Measurements from ENCODE around the gene LITAF.
"Not testable (repeated sequence)": the region's sequence is repeated elsewhere in the genome, so short reads cannot be mapped to it uniquely, and the experiment has no call there.

Gene LITAF

DNA sequence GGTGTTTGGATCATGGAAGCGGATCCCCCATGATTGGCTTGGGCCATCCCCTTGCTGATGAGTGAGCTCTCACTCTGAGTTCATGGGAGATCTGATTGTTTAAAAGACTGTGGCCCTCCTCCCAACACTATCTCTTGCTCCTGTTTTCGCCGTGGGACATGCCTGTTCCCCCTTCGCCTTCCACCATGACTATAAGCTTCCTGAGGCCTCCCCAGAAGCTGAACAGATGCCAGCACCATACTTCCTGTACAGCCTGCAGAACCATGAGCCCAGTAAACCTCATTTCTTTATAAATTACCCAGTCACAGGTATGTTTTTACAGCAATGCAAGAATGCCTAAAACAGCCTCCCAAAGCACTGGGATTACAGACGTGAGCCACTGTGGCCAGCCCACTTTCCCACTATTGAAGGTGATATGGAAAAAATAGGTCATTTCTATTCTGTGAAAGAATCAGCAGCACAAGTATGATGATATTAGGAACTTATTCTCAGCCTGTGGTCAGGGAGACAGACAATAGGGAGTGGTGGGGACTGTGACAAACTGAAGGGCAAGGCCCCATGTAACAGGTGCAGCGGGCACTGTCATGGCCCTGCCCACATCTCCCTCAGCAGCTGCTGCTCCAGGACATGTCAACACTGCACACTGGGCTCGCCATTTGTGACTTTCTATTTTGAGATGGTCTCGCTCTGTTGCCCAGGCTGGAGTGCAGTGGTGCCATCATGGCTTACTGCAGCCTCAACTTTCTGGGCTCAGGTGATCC lies 33.7 kb upstream of the LITAF start:
- DNase-seq (ENCODE audit: low read depth in 2 of 2): no peak

DNA sequence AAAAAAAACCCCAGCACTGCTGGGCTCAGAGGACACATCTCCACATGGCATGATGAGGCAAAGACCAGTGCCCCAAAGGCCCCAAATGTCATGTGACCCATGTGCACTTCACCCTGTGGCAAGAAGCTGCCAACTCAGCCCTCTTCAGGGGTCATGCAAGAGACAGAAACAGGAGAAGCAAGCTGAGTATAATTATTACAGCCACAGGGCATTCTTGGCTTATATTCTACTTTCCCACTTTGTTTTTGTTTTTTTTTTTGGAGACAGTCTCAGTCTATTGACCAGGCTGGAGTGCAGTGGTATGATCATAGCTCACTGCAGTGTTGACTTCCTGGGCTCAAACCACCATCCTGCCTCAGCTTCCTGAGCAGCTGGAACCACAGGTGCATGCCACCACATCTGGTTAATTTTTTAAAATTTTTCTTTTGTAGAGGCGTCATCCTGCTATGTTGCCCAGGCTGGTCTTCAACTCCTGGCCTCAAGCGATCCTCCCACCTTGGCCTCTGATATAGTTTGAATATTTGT lies 32.7 kb upstream of the LITAF start:
- no peak for DNase-seq (ENCODE audit: low read depth in 2 of 2)

DNA sequence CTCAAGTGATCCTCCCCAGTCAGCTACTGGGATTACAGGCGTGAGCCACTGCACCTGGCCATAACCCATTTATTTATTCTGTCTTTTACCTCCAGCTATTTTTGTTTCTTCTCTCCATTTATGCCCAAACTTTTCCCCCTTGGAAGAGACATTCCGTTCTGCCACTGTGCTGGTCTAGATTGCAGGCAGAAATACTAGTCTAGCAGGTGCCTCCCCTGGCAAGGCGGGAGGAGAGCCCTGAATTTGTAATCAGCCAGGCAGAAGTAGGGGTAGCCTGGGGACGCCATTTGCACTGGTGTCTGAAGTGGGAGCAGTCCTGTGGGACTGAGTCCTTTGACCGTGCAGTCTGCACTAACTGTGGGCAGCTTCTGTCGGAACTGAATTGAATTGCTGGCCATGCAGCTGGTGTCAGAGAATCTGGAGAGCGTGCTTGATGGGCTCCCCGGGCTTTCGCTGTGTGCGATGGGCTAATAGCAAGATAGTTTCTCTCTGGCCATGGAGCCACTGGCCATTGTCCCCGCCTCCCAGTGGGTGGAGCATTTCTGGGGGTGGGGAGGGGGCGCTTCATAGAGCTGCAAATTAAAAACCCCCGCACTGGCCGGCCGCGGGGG lies 31.5 kb upstream of the LITAF start:
- DNase-seq (ENCODE audit: low read depth in 2 of 2): no peak

DNA sequence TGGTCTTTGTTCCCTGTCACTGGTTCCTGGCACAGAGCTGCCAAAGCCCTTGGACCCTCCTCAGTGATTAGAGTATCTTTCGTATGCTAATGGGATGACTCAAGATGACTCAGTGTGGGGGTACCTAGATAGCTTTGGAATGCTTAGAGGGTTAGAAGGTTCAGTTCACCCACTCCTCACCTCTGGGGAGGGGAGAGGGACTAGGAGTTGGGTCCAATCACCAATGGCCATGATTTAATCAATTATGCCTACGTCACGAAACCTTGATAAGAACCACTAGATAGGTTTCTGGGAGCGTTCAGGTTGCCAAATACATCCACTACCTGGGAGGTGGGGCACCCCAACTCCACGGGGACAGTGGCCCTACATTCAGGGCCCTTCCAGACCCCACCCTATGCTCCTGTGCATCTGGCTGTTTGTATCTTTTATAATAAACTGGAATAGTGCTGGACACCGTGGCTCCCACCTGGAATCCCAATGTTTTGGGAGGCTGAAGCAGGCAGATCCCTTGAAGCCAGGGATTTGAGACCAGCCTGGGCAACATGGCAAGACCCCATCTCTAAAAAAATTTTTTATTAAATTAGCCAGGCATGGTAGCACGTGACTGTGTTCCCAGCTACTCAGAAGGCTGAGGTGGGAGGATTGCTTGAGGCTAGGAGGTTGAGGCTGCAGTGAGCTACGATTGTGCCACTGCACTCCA lies 29.2 kb upstream of the LITAF start:
- no peak for DNase-seq (ENCODE audit: low read depth in 2 of 2)

DNA sequence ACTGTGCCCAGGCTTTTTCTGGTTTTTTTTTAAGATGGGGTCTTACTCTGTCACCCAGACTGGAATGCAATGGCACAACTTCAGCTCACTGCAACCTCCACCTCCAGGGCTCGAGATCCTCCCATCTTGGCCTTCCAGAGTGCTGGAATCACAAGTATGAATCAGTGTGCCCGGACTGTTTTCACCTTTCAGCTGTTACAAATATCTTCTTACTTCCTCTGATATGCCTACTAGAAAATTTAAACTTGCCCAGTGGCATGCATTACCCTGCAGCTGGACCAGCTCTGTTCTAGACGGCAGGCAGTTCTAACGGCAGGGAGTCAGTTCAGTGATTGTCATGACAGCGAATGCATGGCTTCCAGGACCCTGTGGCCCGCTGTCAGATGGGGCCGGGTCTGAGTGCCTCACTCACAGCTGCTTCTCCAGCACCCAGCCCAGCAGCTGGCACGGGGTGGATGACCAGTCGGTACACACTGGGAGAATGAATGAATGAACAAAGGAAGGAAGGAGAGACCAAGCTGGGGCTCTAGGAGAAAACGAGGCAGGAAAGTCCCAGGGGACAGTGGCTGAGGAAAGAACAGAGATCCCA lies 28.0 kb upstream of the LITAF start:
- no peak for DNase-seq (ENCODE audit: low read depth in 2 of 2)

DNA sequence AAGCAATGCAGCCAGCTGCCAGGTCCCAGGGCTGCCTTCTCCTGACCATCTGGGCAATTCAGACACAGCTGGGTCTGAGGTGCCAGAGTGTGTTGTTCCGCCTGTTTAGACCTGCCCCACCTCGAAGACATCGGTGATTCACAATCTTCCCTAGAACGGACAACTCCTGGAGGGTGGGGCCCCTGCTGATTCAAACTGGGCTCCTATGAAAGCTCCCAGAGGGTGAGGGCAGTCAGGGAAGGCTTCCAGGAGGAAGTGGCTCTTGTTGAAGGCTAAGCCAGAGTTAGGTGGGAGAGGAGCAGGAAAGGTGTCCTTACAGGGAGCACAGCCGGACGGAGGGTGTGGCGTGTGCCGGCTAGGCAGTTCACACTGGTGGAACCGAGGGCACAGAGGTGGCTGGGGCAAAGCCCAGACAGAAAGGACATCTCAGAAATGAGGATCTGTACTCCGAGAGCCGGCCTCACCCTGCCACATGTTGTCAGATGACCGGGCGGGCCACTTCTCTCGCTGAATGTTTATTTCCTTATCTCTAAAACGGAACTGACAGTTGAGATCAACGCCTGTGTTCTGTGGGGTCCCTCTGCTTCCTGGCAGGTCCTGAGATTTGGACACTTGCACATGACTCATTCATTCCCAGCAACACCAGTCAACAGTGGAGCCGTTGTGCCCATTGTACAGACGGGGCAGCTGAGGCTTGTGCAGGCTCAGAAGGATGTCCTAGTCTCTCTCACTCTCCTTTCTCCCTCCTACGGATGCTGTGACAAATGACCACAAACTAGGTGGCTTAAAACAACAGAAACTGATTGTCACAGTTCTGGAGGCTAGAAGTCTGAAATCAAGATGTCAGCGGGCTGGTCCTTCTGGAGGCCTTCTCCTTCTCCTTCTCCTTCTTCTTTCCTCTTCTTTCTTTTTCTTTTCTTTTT lies 26.9 kb upstream of the LITAF start:
- no peak for DNase-seq (ENCODE audit: low read depth in 2 of 2)

DNA sequence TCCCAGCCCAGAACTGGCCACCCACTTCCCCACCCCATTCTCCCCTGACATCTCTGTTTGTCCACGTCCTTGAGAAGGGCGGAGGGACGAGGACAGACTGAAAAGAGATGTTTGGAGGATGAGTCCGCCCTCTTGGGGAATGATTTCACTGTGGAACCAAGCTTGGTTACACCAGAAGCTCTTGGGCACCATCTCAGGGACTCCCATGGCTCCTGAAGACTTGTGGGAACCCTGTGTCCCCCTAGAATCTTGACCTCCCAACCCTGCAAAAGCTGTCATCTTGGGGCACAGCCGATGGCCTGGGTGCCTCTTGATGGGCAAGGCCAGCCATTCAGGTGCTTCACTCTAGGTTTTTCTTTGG lies 25.9 kb upstream of the LITAF start:
- no peak for DNase-seq (ENCODE audit: low read depth in 2 of 2)

DNA sequence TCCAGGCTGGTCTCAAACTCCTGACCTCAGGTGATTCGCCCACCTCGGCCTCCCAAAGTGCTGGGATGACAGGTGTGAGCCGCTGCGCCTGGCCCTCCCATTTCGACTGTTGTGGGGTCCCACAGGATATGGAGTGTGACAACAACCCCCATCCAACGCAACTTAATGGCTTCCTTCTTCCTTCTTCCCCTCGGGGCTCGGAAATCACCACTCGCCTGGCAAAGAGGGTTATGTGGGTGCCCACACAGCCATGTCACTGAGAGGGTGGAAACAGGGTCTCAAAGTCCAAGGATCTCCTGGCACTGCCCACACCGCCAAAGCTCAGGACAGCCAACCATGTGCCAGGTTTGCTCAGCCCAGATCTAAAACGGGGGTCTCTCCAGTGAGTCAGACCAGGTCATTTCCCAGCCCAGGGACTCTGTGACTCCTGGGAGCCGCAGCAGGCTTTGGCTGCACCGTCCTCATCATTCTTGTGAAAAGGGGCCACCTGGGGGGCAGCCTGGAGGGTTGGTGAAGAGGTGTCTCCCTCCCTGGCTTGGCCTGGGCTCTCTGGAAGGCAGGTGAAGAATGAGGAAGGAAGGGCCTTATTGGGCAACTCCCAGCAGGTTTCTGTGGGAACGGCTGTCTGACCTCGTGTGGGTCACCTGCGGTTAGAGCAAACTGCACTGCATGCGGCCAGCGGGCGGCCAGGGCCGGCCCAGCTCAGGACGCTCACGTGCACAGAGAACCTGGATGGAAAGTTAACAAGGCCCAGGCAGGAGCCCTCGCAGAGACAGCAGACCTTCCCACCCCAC lies 25.3 kb upstream of the LITAF start:
- DNase-seq (ENCODE audit: low read depth in 2 of 2): no peak

DNA sequence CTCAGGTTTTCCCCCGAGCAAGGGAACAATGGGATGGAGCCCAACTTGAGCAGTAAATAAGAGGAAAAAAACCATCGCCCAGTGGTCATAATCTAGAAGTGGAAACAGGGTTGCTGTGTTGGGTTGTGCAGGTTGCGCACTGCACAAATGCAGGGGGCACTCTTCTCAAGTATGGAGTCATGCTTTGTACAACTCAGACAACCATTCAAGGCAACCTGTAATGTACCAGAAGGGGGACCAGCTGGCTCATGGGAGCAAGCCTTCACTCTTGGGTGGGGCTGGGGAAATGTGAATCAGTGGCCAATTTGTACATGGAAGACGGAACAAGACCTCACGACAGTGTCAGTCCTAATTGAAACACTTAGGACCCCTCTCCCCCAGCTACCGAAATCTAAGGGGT lies 23.9 kb upstream of the LITAF start:
- no peak for DNase-seq (ENCODE audit: low read depth in 2 of 2)

DNA sequence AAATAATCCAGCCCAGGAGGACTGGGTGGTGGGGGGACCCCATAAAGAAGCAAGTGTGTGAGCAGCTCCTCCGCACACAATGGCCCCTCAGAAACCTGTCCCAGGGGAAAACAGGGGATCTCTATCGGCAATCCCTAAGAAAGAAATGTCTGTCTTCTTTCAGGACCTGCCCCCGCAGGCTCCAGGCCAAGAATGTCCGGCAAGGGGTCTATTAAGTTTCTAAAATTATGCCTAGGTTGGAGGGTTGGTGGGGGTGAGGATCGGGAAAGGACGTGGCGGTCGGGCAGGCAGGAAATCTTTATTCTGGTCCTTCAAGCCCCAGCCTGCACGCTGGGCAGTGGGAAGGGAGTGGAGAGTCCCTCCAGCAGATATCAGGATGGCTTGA lies 23.4 kb upstream of the LITAF start:
- no peak for DNase-seq (ENCODE audit: low read depth in 2 of 2)

DNA sequence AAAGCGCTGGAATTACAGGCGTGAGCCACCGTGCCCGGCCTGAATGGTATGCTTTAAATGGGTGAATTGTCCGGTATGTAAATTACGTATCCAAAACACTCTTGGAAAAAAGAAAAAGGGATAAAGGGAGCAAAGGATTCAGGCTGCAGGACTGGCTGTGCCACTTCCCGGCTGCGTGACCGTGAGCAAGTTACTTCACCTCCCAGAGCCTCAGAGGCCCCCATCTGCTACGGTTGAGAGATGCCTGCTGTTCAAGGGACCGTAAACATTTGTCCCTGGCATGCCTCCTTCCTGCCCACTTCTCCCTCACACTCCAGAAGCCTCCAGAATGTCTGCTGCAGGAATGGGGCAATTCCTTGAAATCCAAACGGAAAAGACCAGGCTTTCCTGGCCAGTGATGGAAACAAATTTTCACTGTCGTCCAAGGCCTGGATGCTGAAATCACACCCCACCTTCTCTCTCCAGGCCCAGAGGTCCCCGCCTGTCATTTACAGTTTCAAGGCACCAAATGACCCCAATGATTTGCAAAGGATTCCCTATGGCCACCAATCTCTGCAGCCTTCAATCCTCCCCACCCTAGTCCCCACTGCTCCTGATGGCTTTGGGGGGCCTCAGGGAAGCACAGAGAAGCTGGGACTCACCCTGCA lies 22.9 kb upstream of the LITAF start:
- DNase-seq (ENCODE audit: low read depth in 2 of 2): no peak

DNA sequence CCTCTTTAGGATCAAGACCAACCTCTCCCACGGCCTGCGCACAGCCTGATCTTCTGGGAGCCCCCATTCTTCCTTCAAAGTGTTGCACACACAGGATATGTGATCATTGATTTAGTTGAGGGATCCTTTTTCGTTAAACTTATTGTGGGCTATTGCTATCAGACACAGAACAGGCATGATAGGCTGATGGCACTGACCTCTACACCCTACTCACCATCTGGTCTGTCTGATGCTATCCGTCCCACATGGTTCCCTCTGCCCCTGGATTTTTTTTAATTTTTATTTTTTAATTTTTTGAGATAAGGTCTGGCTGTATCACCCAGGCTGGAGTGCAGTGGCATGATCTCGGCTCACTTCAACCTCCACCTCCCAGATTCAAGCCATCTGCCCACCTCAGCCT lies 19.2 kb upstream of the LITAF start:
- no peak for DNase-seq (ENCODE audit: low read depth in 2 of 2)

DNA sequence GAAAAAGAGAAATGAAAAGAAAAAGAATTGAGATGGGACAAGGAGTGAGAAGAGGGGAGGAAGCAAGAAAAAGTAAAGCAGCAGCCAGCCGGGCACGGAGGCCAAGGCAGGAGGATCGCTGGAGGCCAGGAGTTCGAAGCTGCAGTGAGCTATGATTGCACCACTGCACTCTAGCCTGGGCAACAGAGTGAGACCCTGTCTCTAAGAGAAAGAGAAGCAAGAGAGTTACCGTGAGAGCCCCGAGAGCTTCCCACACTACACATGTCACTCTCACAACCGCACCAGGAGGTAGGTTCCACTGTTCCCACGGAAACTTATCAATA lies 18.8 kb upstream of the LITAF start:
- DNase-seq (ENCODE audit: low read depth in 2 of 2): no peak

DNA sequence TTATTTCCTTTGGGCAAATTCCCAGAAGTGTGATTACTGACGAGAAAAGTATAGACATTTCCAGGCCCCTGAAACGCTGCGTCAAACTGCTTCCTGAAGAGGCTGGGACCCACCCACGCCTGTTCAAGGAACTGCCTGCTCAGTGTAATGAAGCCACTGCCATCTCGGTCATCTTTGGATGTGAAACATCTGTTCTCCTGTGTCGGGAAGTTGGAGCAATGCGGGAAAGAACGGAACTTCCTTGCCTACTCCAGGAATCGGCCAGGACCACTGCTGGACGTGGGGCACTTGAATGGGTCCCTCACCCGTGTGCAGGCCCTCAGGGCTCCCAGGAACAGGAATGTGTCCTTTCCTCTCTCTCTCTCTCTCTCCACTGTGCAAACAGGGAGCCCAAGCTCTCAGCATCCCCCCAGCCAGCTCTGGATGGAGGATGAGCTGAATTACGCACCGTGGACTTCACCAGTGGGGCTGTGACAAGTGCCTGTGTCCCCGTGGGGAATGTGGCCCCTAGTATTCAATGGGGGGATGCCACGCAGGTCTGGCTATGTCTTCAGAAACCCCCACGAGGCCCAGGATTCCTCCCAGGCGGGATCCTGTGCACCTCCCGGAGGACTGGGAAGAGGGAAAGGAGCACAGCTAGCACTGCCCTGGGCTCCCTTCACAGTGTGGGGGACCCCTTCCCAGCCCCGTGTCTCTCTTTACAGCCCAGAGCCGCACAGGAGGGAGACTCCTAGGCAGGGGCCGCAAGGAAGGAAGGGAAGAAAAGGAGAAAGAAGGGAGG lies 18.3 kb upstream of the LITAF start:
- DNase-seq (ENCODE audit: low read depth in 2 of 2): no peak

DNA sequence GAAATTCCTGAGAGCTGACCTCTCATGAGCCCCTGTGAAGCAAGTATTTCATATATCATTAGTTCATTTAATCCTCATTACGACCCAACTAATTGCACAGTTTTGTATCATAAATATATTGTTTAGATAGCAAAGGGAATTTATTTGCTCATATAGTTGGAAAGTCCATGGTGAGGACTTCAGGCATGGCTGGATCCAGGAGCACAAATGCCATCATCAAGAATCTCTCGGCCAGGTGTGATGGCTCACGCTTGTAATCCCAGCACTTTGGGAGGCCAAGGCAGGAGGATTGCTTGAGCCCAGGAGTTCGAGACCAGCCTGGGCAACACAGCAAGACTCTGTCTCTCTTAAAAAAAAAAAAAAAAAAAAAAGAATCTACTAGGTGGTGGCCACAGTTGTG lies 17.6 kb upstream of the LITAF start:
- not testable (repeated sequence) for DNase-seq (ENCODE audit: low read depth in 2 of 2)

DNA sequence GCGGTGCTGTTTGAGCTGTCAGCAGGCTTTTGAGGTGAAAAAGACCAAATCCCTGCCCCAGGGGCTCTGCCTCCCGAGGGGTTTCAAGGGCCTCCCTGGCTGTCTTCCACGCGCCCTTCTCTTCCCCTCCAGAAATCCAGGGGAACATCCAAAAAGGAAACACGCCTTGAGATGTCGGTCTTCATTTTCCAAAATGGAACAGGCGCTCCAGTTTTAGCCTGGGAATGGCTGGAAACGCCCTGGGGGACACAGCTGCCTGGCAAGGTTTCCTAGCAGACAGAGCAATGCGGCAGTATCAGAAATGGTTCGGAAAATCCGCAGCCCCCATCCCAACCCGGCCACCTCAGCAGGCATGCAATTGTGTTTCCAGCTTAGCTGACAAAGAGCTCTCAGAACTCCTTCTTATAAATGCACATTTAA lies 16.6 kb upstream of the LITAF start:
- DNase-seq (ENCODE audit: low read depth in 2 of 2): no peak

DNA sequence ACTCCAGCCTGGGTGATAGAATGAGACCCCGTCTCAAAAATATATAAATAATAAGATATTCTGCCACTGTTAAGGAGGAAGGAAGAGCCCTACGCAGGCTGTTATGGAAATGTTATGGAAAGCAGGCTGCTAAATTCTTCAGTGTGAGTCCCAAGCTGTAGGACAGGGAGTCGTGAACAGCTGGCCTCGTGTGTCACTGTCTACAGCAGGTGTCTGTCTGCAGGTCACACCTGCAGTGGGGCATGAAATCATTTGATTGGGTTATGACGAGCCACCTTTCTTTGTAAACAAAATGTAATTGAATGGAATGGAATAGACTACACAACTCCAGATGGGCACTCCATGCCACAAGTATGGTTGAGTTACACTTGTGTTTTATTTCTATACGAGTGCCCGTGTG lies 15.6 kb upstream of the LITAF start:
- no peak for DNase-seq (ENCODE audit: low read depth in 2 of 2)

DNA sequence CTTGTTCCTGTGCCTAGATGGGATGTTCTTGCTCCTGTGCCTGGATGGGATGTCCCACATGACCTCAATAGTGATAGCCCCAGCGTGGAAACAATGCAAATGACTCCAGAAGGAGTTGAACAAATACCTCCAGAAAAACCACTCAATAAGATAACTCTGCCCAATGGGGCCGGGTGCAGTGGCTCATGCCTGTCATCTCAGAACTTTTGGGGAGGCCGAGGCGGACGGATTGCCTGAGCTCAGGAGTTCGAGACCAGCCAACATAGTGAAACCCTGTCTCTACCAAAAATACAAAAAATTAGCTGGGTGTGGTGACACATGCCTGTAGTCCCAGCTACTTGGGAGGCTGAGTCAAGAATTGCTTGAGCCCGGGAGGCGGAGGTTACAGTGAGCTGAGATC lies 15.2 kb upstream of the LITAF start:
- DNase-seq (ENCODE audit: low read depth in 2 of 2): no peak

DNA sequence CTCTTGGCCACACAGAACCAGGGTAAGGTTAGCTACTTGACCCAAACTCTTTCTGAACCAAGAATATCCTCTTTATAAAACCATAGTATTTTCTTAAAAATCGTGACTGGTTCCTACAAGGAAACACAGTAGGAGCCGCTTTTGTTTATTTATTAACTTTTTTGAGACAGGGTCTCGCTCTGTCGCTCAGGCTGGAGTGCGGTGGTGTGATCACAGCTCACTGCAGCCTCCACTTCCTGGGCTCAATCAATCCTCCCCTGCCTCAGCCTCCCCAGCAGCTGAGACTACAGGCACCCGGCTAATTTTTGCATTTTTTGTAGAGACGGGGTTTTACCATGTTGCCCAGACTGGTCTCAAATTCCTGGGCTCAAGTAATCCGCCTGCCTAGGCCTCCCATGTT lies 14.7 kb upstream of the LITAF start:
- no peak for DNase-seq (ENCODE audit: low read depth in 2 of 2)

DNA sequence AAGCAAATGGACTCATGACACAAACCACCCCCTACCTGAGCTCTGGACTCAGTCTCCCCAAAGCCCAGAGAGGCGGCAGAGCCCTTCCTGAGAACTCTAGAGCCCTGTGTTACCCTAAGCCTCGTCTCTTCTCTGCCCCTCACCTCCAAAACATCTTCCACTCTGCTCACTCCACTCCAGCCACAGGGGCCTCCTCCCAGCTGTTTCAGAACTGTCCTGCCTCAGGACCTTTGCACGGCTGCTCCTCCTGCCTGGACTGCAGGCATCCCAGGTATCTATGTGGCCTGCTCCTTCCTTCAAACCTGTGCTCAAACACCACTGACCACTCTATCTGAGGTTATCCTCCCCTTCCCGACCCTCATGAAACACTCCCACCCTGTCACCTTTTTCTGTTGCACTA lies 12.9 kb upstream of the LITAF start:
- no peak for DNase-seq (ENCODE audit: low read depth in 2 of 2)
